NB4 (cell line): ENCODE results near the gene CCDC187.

Experiments used
- POLR2A ChIP-seq: IDR thresholded peaks from 2 replicates; pipeline ENCODE4 v1.6.1; 2011; ENCODE audit warnings: mild to moderate bottlenecking; ENCODE audit not compliant: insufficient read length; ENCODE audit errors: extremely low read depth
- TF ChIP-seq, protein P1 (sequence below): IDR thresholded peaks from one replicate; pipeline ENCODE4 v1.5.1; 2012; ENCODE audit warnings: low read depth, low read length

DNA sequence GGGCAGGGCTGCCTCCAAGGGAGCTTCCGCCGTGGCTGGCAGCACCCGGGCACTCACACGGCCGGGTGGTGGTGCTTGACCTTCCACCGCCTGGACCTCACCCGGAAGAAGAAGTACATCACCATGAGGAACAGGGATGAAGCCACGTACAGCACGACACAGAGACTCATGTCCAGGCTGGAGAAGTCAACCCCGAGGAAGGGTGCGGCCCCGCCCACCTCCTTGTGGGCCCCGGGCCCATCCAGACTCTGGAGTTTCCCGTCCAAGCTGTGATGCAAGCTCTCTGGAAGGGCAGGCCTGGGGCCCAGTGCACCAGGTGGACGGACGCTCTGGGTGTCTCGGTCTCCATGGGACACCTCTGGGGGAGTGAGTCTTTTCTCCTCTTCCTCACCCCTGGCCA lies 95.2 kb downstream of the CCDC187 start:
- TF ChIP-seq, protein P1, sequence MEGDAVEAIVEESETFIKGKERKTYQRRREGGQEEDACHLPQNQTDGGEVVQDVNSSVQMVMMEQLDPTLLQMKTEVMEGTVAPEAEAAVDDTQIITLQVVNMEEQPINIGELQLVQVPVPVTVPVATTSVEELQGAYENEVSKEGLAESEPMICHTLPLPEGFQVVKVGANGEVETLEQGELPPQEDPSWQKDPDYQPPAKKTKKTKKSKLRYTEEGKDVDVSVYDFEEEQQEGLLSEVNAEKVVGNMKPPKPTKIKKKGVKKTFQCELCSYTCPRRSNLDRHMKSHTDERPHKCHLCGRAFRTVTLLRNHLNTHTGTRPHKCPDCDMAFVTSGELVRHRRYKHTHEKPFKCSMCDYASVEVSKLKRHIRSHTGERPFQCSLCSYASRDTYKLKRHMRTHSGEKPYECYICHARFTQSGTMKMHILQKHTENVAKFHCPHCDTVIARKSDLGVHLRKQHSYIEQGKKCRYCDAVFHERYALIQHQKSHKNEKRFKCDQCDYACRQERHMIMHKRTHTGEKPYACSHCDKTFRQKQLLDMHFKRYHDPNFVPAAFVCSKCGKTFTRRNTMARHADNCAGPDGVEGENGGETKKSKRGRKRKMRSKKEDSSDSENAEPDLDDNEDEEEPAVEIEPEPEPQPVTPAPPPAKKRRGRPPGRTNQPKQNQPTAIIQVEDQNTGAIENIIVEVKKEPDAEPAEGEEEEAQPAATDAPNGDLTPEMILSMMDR, result no peak
- TF ChIP-seq POLR2A, result no peak
